ENCODE measurements around the gene WDR1. TPM values are rescaled to one million over a fixed set of nuclear protein-coding genes. Genes with fewer than 3 reads are reported as not detected.

Gene WDR1
- total RNA-seq, 1 experiment from 2014 or later, result 237 TPM

GRCh38 chr4:10082459-10083272 lies 33.9 kb downstream of the WDR1 start:
- in situ Hi-C loops (cut with HindIII; ENCODE audit: low pct_unique_long_range_greater_than_20kb, low sequenced_read_pairs), result no loop called here
- no peak for DNase-seq (ENCODE audit: low read depth)

- in situ Hi-C loops (cut with HindIII; ENCODE audit: low pct_unique_long_range_greater_than_20kb, low sequenced_read_pairs), result no loop called here
- DNase-seq (ENCODE audit: low read depth), result no peak
Measured at GRCh38 chr4:10082047-10082446, 34.6 kb downstream of the WDR1 start.

- in situ Hi-C loops (cut with HindIII; ENCODE audit: low pct_unique_long_range_greater_than_20kb, low sequenced_read_pairs), result no loop called here
- DNase-seq (ENCODE audit: low read depth), result no peak
Measured at GRCh38 chr4:10081218-10081606, 35.4 kb downstream of the WDR1 start.

- in situ Hi-C loops (cut with HindIII; ENCODE audit: low pct_unique_long_range_greater_than_20kb, low sequenced_read_pairs), result no loop called here
- no peak for DNase-seq (ENCODE audit: low read depth)
Measured at GRCh38 chr4:10080589-10081217, 35.9 kb downstream of the WDR1 start.

- DNase-seq (ENCODE audit: low read depth), result no peak
- in situ Hi-C loops (cut with HindIII; ENCODE audit: low pct_unique_long_range_greater_than_20kb, low sequenced_read_pairs), result no loop called here
Measured at GRCh38 chr4:10079912-10080588, 36.5 kb downstream of the WDR1 start.

- in situ Hi-C loops (cut with HindIII; ENCODE audit: low pct_unique_long_range_greater_than_20kb, low sequenced_read_pairs), result no loop called here
- DNase-seq (ENCODE audit: low read depth), result no peak
Measured at GRCh38 chr4:10079256-10079655, 37.3 kb downstream of the WDR1 start.

GRCh38 chr4:10078481-10079233 lies 37.9 kb downstream of the WDR1 start:
- no peak for DNase-seq (ENCODE audit: low read depth)
- in situ Hi-C loops (cut with HindIII; ENCODE audit: low pct_unique_long_range_greater_than_20kb, low sequenced_read_pairs), result no loop called here

- DNase-seq (ENCODE audit: low read depth), result no peak
- in situ Hi-C loops (cut with HindIII; ENCODE audit: low pct_unique_long_range_greater_than_20kb, low sequenced_read_pairs), result no loop called here
Measured at GRCh38 chr4:10077483-10078335, 38.9 kb downstream of the WDR1 start.

- no peak for DNase-seq (ENCODE audit: low read depth)
- in situ Hi-C loops (cut with HindIII; ENCODE audit: low pct_unique_long_range_greater_than_20kb, low sequenced_read_pairs), result no loop called here
Measured at GRCh38 chr4:10077076-10077475, 39.5 kb downstream of the WDR1 start.

- DNase-seq (ENCODE audit: low read depth), result no peak
- in situ Hi-C loops (cut with HindIII; ENCODE audit: low pct_unique_long_range_greater_than_20kb, low sequenced_read_pairs), result no loop called here
Measured at GRCh38 chr4:10075953-10076391, 40.6 kb downstream of the WDR1 start.

GRCh38 chr4:10075158-10075863 lies 41.3 kb downstream of the WDR1 start:
- in situ Hi-C loops (cut with HindIII; ENCODE audit: low pct_unique_long_range_greater_than_20kb, low sequenced_read_pairs), result no loop called here
- DNase-seq (ENCODE audit: low read depth), result no peak

- in situ Hi-C loops (cut with HindIII; ENCODE audit: low pct_unique_long_range_greater_than_20kb, low sequenced_read_pairs), result no loop called here
- DNase-seq (ENCODE audit: low read depth), result no peak
Measured at GRCh38 chr4:10074767-10075105, 41.9 kb downstream of the WDR1 start.

- no peak for DNase-seq (ENCODE audit: low read depth)
- in situ Hi-C loops (cut with HindIII; ENCODE audit: low pct_unique_long_range_greater_than_20kb, low sequenced_read_pairs), result no loop called here
Measured at GRCh38 chr4:10074076-10074766, 42.4 kb downstream of the WDR1 start.

GRCh38 chr4:10072420-10073017 lies 44.1 kb downstream of the WDR1 start:
- in situ Hi-C loops (cut with HindIII; ENCODE audit: low pct_unique_long_range_greater_than_20kb, low sequenced_read_pairs), result no loop called here
- no peak for DNase-seq (ENCODE audit: low read depth)

GRCh38 chr4:10069075-10069642 lies 47.4 kb downstream of the WDR1 start:
- in situ Hi-C loops (cut with HindIII; ENCODE audit: low pct_unique_long_range_greater_than_20kb, low sequenced_read_pairs), result no loop called here
- no peak for DNase-seq (ENCODE audit: low read depth)
